ENCODE measurements around the gene NR3C1. TPM values are rescaled to one million over a fixed set of nuclear protein-coding genes. Genes with fewer than 3 reads are reported as not detected.

Gene NR3C1
- total RNA-seq, 1 experiment from 2014 or later = 16.0 TPM

GRCh38 chr5:143427122-143427735 is 23.7 kb upstream of the NR3C1 start:
- intact Hi-C loops (cut with micrococcal nuclease) = no loop called here
- CTCF ChIA-PET = no interaction called here

More at GRCh38 chr5:143427122-143427735, 23.7 kb upstream of the NR3C1 start:
- H3K4me3 ChIP-seq (replicated peaks in 1 of 2; ENCODE audit: low read depth in 1 of 2, low read length in 2 of 2) = no peak overlapping the region
- H3K9ac ChIP-seq (ENCODE audit: low read length) = no peak overlapping the region
- ChIA-PET RAD21 (ENCODE audit: low non-redundant PET in 1 of 2, low total read pairs in 2 of 2, uncharacterized antibody in 2 of 2, unreplicated experiment in 2 of 2) (no interaction called here), POLR2A (no interaction called here)
- no peaks in the 10 kb centered on the region for H3K4me1 ChIP-seq (ENCODE audit: control insufficient read depth in 1 of 2, insufficient read depth in 2 of 2, low read length in 2 of 2)
- no peak overlapping the region for H3K4me2 ChIP-seq (ENCODE audit: low read length)
- H3K36me3 ChIP-seq (ENCODE audit: control insufficient read depth in 1 of 2, insufficient read depth in 2 of 2, low read length in 2 of 2) = no peaks in the 10 kb centered on the region
- no peak for DNase-seq (ENCODE audit: low read depth, low spot score)
- no peaks in the 10 kb centered on the region for H3K9me3 ChIP-seq (ENCODE audit: control insufficient read depth in 1 of 2, insufficient read depth in 1 of 2, low read depth in 1 of 2, low read length in 2 of 2)
- BruUV-seq (replicated peaks) = no TSS peak
- H3K27me3 ChIP-seq (ENCODE audit: insufficient read depth, low read length) = no peaks in the 10 kb centered on the region
- H2AFZ ChIP-seq (ENCODE audit: low read depth, low read length, poor library complexity, severe bottlenecking) = no peak overlapping the region
- no peak for ATAC-seq
- no peak overlapping the region for H3K27ac ChIP-seq (ENCODE audit: low read depth, low read length)
- TF ChIP-seq CTCF (IDR thresholded peaks at IDR 0.05 in 2 of 3, conservative IDR thresholded peaks at IDR 0.05 in 1 of 3; ENCODE audit: borderline replicate concordance in 1 of 3, insufficient read depth in 1 of 3, low read depth in 2 of 3, low read length in 2 of 3) (no peak), TCF7L2 (IDR thresholded peaks at IDR 0.05; ENCODE audit: borderline replicate concordance, extremely low read depth, insufficient read depth, insufficient read length) (no peak), ELF1 (IDR thresholded peaks at IDR 0.05; ENCODE audit: borderline replicate concordance, low read depth) (no peak), SRF (IDR thresholded peaks at IDR 0.05; ENCODE audit: low read depth) (no peak), POLR2A (IDR thresholded peaks at IDR 0.05; ENCODE audit: borderline replicate concordance, extremely low read depth, insufficient read depth, insufficient read length) (no peak), SIN3A (IDR thresholded peaks at IDR 0.05; ENCODE audit: low read depth) (no peak), EGR1 (IDR thresholded peaks at IDR 0.05; ENCODE audit: low read depth) (no peak)
- no peaks in the 10 kb centered on the region for H3K9me2 ChIP-seq (ENCODE audit: insufficient read depth)
- no peaks in the 10 kb centered on the region for H3K79me2 ChIP-seq (ENCODE audit: insufficient read depth, low read length)
- no peaks in the 10 kb centered on the region for H4K20me1 ChIP-seq (ENCODE audit: insufficient read depth)

Measured in HCT116 (cell line).